ENCODE data around the gene FBXO31.

GRCh38 chr16:87327798-87328495 is 55.6 kb downstream of the FBXO31 start:
- no peak for TF ChIP-seq EZH2 (IDR thresholded peaks at IDR 0.05; ENCODE audit: borderline replicate concordance, insufficient read depth, low read depth, low read length, poor library complexity, severe bottlenecking)
- TF ChIP-seq, protein P1, sequence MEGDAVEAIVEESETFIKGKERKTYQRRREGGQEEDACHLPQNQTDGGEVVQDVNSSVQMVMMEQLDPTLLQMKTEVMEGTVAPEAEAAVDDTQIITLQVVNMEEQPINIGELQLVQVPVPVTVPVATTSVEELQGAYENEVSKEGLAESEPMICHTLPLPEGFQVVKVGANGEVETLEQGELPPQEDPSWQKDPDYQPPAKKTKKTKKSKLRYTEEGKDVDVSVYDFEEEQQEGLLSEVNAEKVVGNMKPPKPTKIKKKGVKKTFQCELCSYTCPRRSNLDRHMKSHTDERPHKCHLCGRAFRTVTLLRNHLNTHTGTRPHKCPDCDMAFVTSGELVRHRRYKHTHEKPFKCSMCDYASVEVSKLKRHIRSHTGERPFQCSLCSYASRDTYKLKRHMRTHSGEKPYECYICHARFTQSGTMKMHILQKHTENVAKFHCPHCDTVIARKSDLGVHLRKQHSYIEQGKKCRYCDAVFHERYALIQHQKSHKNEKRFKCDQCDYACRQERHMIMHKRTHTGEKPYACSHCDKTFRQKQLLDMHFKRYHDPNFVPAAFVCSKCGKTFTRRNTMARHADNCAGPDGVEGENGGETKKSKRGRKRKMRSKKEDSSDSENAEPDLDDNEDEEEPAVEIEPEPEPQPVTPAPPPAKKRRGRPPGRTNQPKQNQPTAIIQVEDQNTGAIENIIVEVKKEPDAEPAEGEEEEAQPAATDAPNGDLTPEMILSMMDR (IDR thresholded peaks at IDR 0.05) = no peak
